HepG2 (cell line): Measurements from ENCODE around the gene ZMYND19. TPM values are rescaled to one million over a fixed set of nuclear protein-coding genes. Genes with fewer than 3 reads are reported as not detected.
A peak's percentile ranks its signal among the peaks of the same experiment; 100 is the strongest.

Source experiments
- PHF8 ChIP-seq: sonication (generic); formaldehyde crosslinking; IDR thresholded peaks from 2 replicates; pipeline ENCODE4 v1.5.0; 2020; ENCODE audit warnings: missing genetic modification reagents
- POLR2A ChIP-seq, 2 experiments: IDR thresholded peaks; 2 replicates each; pipeline ENCODE4 v1.6.1; 2011; ENCODE audit warnings: low read depth in 2 of 2, low read length in 2 of 2, mild to moderate bottlenecking in 1 of 2, moderate library complexity in 1 of 2; ENCODE audit not compliant: insufficient read depth in 1 of 2
- RBFOX2 ChIP-seq: fragments of 200-400 bp; formaldehyde crosslinking; IDR thresholded peaks from 2 replicates; pipeline ENCODE4 v1.6.1; 2017; ENCODE audit warnings: low read depth, mild to moderate bottlenecking, low read length
- REXO4 ChIP-seq: sonication (generic); formaldehyde crosslinking; IDR thresholded peaks from 2 replicates; pipeline ENCODE4 v1.8.0; 2022; ENCODE audit warnings: missing genetic modification reagents, mild to moderate bottlenecking, borderline replicate concordance
- RFXANK ChIP-seq: IDR thresholded peaks from 2 replicates; pipeline ENCODE4 v1.6.1; 2016
- SCMH1 ChIP-seq: sonication (generic); formaldehyde crosslinking; IDR thresholded peaks from 2 replicates; pipeline ENCODE4 v1.9.0; 2021; ENCODE audit warnings: missing genetic modification reagents, mild to moderate bottlenecking, borderline replicate concordance
- SOX13 ChIP-seq, 3 experiments: fragments of 450-650 bp in 1 of 3; sonication (generic) in 1 of 3; formaldehyde crosslinking in 1 of 3; IDR thresholded peaks in 2 of 3; conservative IDR thresholded peaks in 1 of 3; 2 replicates each; pipeline versions ENCODE4 v1.5.0 to v1.6.1; 2016 to 2020; ENCODE audit warnings: antibody characterized with exemption in 1 of 3, mild to moderate bottlenecking in 1 of 3, missing compliant biosample characterization in 1 of 3, missing genetic modification reagents in 1 of 3, moderate library complexity in 1 of 3
- ZBTB42 ChIP-seq: sonication (generic); formaldehyde crosslinking; IDR thresholded peaks from 2 replicates; pipeline ENCODE4 v1.5.0; 2020; ENCODE audit warnings: mild to moderate bottlenecking, missing genetic modification reagents
- ZFP41 ChIP-seq: sonication (generic); formaldehyde crosslinking; IDR thresholded peaks from 2 replicates; pipeline ENCODE4 v1.4.0; 2020; ENCODE audit warnings: mild to moderate bottlenecking, missing genetic modification reagents, borderline replicate concordance
- ZMYM2 ChIP-seq: sonication (generic); formaldehyde crosslinking; IDR thresholded peaks from 2 replicates; pipeline ENCODE4 v1.8.0; 2022; ENCODE audit warnings: mild to moderate bottlenecking, missing genetic modification reagents
- ZNF543 ChIP-seq: sonication (generic); formaldehyde crosslinking; IDR thresholded peaks from 2 replicates; pipeline ENCODE4 v1.4.0; 2020; ENCODE audit warnings: mild to moderate bottlenecking, missing genetic modification reagents
- polyA plus RNA-seq, 8 experiments: library from polyadenylated mRNA; depleted of rRNA in 3 of 8; stranded (reverse) in 7 of 8; unstranded in 1 of 8; fragments of >200 nt; fragmentation: Illumina TruSeq in 4 of 8; extraction: Trizol in 4 of 8; gene quantifications; 2 replicates each; pipeline versions ENCODE4 v1.2.1 to v1.2.3, GENCODE V29; 2011 to 2016; ENCODE audit warnings: low read depth in 4 of 8, missing spikeins in 1 of 8, mixed read lengths in 1 of 8; ENCODE audit not compliant: insufficient read depth in 1 of 8
- total RNA-seq, 5 experiments: library from RNA; depleted of rRNA; stranded (reverse); fragments of >200 nt; fragmentation: Illumina TruSeq; extraction: Trizol; gene quantifications; 2 replicates each; pipeline ENCODE4 v1.2.3, GENCODE V29; 2016; ENCODE audit warnings: low read depth in 1 of 5
- TF ChIP-seq, protein P1 (sequence below): sonication (generic); formaldehyde crosslinking; IDR thresholded peaks from 2 replicates; pipeline ENCODE4 v1.4.0; 2020; ENCODE audit warnings: mild to moderate bottlenecking, missing genetic modification reagents, borderline replicate concordance
- TF ChIP-seq, protein P2 (sequence below): IDR thresholded peaks from 2 replicates; pipeline ENCODE4 v1.6.1; 2016; ENCODE audit warnings: missing compliant biosample characterization, missing genetic modification reagents, borderline replicate concordance
- TF ChIP-seq, protein P3 (sequence below): sonication (generic); formaldehyde crosslinking; IDR thresholded peaks from 2 replicates; pipeline ENCODE4 v1.4.0; 2020; ENCODE audit warnings: missing genetic modification reagents
- TF ChIP-seq, protein P4 (sequence below): sonication (generic); formaldehyde crosslinking; IDR thresholded peaks from 2 replicates; pipeline ENCODE4; 2020; ENCODE audit warnings: missing genetic modification reagents, mild to moderate bottlenecking, borderline replicate concordance
- TF ChIP-seq, protein P5 (sequence below): IDR thresholded peaks from 2 replicates; pipeline ENCODE4 v1.6.1; 2016; ENCODE audit warnings: missing genetic modification reagents, missing compliant biosample characterization
- TF ChIP-seq, protein P6 (sequence below): sonication (generic); formaldehyde crosslinking; IDR thresholded peaks from 2 replicates; pipeline ENCODE4 v1.4.0; 2020; ENCODE audit warnings: missing genetic modification reagents

ZMYND19 gene
- total and polyA plus RNA-seq, 2 of the 13 experiments (the other 11 are each of a cell fraction or from before 2014, with no cell fraction given): 21.3 to 38.7 TPM

DNA sequence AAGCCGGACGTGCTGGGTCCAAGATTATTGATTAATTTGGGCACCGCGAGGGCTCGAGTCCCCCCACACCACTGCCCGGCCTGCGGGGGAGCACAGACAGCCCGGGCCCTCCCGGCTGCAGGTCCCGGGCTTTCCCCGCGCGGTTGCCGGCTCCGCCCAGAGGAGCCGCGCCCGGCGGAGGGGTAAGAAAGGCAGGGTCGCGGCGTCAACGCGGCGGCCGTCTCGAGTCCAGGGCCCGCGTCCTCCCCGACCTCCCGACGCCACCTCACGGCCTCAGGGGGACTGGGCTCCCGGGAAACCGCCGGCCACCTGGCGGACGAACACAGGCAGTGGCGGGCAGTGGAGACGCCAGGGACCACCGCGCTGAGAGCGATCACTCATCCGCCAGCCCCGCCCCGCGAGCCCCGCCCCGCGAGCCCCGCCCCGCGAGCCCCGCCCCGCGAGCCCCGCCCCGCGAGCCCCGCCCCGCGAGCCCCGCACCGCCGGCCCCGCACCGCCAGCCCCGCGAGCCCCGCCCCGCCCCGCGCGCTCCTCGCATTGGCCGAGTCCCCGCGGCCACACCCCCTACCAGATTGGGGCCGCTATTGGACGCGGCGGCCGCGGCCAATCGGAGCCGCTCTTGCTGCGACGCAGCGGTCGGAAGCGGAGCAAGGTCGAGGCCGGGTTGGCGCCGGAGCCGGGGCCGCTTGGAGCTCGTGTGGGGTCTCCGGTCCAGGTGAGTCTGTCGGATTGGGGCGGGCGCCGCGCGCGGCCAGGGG is 38.9 kb downstream of the ZMYND19 start, which contains the start of gene MRPL41 (continued):
- TF ChIP-seq, protein P1, sequence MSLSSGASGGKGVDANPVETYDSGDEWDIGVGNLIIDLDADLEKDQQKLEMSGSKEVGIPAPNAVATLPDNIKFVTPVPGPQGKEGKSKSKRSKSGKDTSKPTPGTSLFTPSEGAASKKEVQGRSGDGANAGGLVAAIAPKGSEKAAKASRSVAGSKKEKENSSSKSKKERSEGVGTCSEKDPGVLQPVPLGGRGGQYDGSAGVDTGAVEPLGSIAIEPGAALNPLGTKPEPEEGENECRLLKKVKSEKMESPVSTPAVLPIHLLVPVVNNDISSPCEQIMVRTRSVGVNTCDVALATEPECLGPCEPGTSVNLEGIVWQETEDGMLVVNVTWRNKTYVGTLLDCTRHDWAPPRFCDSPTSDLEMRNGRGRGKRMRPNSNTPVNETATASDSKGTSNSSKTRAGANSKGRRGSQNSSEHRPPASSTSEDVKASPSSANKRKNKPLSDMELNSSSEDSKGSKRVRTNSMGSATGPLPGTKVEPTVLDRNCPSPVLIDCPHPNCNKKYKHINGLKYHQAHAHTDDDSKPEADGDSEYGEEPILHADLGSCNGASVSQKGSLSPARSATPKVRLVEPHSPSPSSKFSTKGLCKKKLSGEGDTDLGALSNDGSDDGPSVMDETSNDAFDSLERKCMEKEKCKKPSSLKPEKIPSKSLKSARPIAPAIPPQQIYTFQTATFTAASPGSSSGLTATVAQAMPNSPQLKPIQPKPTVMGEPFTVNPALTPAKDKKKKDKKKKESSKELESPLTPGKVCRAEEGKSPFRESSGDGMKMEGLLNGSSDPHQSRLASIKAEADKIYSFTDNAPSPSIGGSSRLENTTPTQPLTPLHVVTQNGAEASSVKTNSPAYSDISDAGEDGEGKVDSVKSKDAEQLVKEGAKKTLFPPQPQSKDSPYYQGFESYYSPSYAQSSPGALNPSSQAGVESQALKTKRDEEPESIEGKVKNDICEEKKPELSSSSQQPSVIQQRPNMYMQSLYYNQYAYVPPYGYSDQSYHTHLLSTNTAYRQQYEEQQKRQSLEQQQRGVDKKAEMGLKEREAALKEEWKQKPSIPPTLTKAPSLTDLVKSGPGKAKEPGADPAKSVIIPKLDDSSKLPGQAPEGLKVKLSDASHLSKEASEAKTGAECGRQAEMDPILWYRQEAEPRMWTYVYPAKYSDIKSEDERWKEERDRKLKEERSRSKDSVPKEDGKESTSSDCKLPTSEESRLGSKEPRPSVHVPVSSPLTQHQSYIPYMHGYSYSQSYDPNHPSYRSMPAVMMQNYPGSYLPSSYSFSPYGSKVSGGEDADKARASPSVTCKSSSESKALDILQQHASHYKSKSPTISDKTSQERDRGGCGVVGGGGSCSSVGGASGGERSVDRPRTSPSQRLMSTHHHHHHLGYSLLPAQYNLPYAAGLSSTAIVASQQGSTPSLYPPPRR: peak; percentile 20; the same call in 1 of the 2 replicates
- TF ChIP-seq RFXANK (CRISPR knock-in tag) (no peak), SOX13 (IDR thresholded peaks at IDR 0.05) (no peak), SOX13 (CRISPR knock-in tag; conservative IDR thresholded peaks at IDR 0.05 in 1 of 2, IDR thresholded peaks at IDR 0.05 in 1 of 2) (peak in 1 of 2 experiments; percentile 3; a peak in 1 of 4 replicates), ZNF543 (CRISPR knock-in tag) (peak; percentile 34; the same call in 1 of the 2 replicates), POLR2A (IDR thresholded peaks at IDR 0.05; ENCODE audit: insufficient read depth in 1 of 2, low read depth in 2 of 2, low read length in 2 of 2) (peak; percentile 71 to 72), ZMYM2 (CRISPR knock-in tag) (peak; percentile 60; the same call in 1 of the 2 replicates), ZFP41 (CRISPR knock-in tag) (no peak), RBFOX2 (peak; percentile 85), PHF8 (CRISPR knock-in tag) (peak; percentile 59; the same call in 1 of the 2 replicates), SCMH1 (CRISPR knock-in tag) (no peak), REXO4 (no peak), ZBTB42 (CRISPR knock-in tag) (0 out of 2 replicates have a peak, but pooled peaks have one; percentile 30)
- TF ChIP-seq, protein P2, sequence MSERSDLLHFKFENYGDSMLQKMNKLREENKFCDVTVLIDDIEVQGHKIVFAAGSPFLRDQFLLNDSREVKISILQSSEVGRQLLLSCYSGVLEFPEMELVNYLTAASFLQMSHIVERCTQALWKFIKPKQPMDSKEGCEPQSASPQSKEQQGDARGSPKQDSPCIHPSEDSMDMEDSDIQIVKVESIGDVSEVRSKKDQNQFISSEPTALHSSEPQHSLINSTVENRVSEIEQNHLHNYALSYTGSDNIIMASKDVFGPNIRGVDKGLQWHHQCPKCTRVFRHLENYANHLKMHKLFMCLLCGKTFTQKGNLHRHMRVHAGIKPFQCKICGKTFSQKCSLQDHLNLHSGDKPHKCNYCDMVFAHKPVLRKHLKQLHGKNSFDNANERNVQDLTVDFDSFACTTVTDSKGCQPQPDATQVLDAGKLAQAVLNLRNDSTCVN (CRISPR knock-in tag): no peak
- TF ChIP-seq, protein P3, sequence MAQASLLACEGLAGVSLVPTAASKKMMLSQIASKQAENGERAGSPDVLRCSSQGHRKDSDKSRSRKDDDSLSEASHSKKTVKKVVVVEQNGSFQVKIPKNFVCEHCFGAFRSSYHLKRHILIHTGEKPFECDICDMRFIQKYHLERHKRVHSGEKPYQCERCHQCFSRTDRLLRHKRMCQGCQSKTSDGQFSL: 0 out of 2 replicates have a peak, but pooled peaks have one; percentile 46
- TF ChIP-seq, protein P4, sequence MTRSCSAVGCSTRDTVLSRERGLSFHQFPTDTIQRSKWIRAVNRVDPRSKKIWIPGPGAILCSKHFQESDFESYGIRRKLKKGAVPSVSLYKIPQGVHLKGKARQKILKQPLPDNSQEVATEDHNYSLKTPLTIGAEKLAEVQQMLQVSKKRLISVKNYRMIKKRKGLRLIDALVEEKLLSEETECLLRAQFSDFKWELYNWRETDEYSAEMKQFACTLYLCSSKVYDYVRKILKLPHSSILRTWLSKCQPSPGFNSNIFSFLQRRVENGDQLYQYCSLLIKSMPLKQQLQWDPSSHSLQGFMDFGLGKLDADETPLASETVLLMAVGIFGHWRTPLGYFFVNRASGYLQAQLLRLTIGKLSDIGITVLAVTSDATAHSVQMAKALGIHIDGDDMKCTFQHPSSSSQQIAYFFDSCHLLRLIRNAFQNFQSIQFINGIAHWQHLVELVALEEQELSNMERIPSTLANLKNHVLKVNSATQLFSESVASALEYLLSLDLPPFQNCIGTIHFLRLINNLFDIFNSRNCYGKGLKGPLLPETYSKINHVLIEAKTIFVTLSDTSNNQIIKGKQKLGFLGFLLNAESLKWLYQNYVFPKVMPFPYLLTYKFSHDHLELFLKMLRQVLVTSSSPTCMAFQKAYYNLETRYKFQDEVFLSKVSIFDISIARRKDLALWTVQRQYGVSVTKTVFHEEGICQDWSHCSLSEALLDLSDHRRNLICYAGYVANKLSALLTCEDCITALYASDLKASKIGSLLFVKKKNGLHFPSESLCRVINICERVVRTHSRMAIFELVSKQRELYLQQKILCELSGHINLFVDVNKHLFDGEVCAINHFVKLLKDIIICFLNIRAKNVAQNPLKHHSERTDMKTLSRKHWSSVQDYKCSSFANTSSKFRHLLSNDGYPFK: no peak; the same call in 1 of the 2 replicates
- TF ChIP-seq, protein P5, sequence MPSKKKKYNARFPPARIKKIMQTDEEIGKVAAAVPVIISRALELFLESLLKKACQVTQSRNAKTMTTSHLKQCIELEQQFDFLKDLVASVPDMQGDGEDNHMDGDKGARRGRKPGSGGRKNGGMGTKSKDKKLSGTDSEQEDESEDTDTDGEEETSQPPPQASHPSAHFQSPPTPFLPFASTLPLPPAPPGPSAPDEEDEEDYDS: peak; percentile 38
- TF ChIP-seq, protein P6, sequence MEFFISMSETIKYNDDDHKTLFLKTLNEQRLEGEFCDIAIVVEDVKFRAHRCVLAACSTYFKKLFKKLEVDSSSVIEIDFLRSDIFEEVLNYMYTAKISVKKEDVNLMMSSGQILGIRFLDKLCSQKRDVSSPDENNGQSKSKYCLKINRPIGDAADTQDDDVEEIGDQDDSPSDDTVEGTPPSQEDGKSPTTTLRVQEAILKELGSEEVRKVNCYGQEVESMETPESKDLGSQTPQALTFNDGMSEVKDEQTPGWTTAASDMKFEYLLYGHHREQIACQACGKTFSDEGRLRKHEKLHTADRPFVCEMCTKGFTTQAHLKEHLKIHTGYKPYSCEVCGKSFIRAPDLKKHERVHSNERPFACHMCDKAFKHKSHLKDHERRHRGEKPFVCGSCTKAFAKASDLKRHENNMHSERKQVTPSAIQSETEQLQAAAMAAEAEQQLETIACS (CRISPR knock-in tag): no peak
